Measurements from ENCODE around the gene SPIRE2.

SPIRE2 gene

DNA sequence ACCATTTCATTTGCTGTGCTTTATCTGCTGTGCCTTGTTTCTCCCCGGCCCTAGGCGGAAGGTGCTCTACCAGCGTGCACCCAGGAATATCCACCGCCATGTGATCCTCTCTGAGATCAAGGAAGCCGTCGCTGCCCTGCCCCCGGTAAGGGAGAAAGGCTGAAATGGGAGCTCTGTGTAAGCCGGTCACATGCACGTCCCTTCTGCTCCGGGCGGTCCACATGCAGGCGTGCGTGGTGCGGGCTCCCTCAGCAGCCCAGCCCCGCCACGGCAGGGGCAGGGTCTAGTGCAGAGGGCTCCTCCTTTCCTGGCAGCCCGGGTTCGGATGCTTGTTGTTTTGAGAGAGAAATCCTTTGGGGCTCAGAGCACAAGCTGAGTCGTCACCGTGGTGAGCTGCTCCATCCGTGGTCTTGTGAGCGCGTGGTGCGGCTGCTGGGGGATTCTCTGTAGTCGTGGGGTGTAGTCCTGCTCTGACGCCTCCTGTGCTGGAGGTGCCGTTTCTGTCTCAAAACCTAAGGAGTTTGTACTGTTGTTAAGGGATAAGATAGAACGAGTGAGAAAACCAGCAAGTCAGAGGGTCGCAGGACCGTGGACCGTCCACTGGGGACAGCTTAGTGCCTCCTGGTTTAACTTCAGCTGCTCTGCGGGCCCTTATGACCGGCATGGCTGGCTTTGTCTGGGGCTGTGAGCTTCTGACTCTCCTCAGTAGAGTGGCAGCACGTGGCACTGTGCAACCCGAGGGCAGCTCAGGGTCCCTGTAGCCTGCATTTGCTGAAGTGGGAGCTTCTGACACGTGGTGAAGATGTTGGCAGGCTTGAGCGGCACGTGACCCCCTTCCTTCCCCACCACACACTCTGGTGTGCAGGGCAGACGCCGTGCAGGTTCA lies 78.1 kb downstream of the SPIRE2 start:
- Histone ChIP-seq H3K4me2 (ENCODE audit: low read length, poor library complexity, severe bottlenecking) (no peak overlapping the region), H3K79me1 (replicated peaks; ENCODE audit: low read length, poor library complexity, severe bottlenecking) (peaks cover 22% of the 10 kb centered on the region), H3K18ac (ENCODE audit: low read depth in 1 of 2, low read length in 2 of 2) (no peak overlapping the region), H3K9ac (ENCODE audit: low read length) (no peak overlapping the region), H2AK5ac (ENCODE audit: low read length, severe bottlenecking) (no peak overlapping the region), H3K14ac (ENCODE audit: low read length in 2 of 2) (no peak overlapping the region), H4K8ac (ENCODE audit: low read length) (no peak overlapping the region), H3K36me3 (ENCODE audit: control insufficient read depth in 1 of 2, insufficient read depth in 2 of 2, low read depth in 1 of 2, low read length in 2 of 2) (peaks cover 72 to 88% of the 10 kb centered on the region in 2 experiments), H3K9me3 (ENCODE audit: control insufficient read depth, low read length) (no peaks in the 10 kb centered on the region), H3K4ac (ENCODE audit: low read depth in 1 of 2, low read length in 2 of 2) (no peak overlapping the region), H2AFZ (ENCODE audit: low read depth, low read length) (no peak overlapping the region), H2BK120ac (ENCODE audit: low read depth, low read length) (no peak overlapping the region), H3K23ac (ENCODE audit: low read length in 2 of 2) (no peak overlapping the region), H3K27me3 (ENCODE audit: control insufficient read depth in 1 of 2, insufficient read depth in 1 of 2, low read length in 2 of 2) (no peaks in the 10 kb centered on the region), H2BK5ac (ENCODE audit: low read depth, low read length, poor library complexity, severe bottlenecking) (no peak overlapping the region), H2BK12ac (ENCODE audit: low read length in 2 of 2) (no peak overlapping the region), H4K91ac (ENCODE audit: low read length) (no peak overlapping the region), H3K27ac (ENCODE audit: low read length, poor library complexity, severe bottlenecking) (no peak overlapping the region), H2BK15ac (ENCODE audit: low read depth, poor library complexity, severe bottlenecking) (no peak overlapping the region), H3K4me3 (ENCODE audit: insufficient read depth in 1 of 2, low read depth in 1 of 2, low read length in 2 of 2) (no peak overlapping the region), H3K4me1 (ENCODE audit: control insufficient read depth, insufficient read depth, low read depth, low read length) (peaks cover 3% of the 10 kb centered on the region)
- WGBS: 97% methylated on average over 40 of the region's 40 CpGs
- no peak for DNase-seq

DNA sequence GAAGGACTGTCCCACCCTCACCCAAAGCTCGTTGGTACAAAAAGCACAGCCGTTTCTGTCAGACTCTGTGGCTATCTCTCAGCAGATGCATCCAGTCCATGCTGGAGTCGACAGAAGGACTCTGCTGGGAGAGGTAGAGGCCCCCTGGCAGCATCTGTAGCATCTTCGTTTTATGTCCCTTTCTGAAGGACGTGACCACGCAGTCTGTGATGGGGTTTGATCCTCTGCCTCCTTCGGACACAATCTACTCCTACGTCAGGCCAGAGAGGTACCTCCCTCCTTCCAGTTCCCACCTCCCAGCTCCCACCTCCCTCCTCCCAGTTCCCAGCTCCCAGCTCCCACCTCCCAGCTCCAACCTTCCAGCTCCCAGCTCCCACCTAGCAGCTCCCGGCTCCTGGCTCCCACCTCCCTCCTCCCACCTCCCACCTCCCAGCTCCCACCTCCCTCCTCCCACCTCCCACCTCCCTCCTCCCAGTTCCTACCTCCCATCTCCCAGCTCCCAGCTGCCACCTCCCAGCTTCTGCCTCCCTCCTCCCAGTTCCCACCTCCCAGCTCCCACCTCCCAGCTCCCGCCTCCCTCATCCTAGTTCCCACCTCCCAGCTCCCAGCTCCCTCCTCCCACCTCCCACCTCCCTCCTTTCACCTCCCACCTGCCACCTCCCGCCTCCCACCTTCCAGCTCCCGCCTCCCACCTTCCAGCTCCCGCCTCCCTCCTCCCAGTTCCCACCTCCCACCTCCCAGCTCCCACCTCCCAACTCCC lies 79.0 kb downstream of the SPIRE2 start:
- DNase-seq: no peak

DNA sequence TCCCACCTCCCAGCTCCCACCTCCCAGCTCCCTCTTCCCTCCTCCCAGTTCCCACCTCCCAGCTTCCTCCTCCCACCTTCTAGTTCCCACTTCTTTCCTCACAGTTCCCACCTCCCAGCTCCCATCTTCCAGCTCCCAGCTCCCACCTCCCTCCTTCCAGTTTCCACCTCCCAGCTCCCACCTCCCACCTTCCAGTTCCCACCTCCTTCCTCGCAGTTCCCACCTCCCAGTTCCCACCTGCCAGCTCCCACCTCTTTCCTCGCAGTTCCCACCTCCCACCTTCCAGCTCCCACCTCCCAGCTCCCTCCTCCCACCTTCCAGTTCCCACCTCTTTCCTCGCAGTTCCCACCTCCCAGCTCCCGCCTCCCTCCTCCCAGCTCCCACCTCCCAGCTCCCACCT lies 80.0 kb downstream of the SPIRE2 start:
- no peak overlapping the region for H4K91ac ChIP-seq (ENCODE audit: low read length)
- H3K4me2 ChIP-seq (ENCODE audit: low read length, poor library complexity, severe bottlenecking): no peak overlapping the region
- H3K9ac ChIP-seq (ENCODE audit: low read length): no peak overlapping the region
- no peak overlapping the region for H3K4me3 ChIP-seq (ENCODE audit: insufficient read depth in 1 of 2, low read depth in 1 of 2, low read length in 2 of 2)
- H3K4ac ChIP-seq (ENCODE audit: low read depth in 1 of 2, low read length in 2 of 2): no peak overlapping the region
- H2AK5ac ChIP-seq (ENCODE audit: low read length, severe bottlenecking): no peak overlapping the region
- H3K27ac ChIP-seq (ENCODE audit: low read length, poor library complexity, severe bottlenecking): no peak overlapping the region
- H2BK12ac ChIP-seq (ENCODE audit: low read length in 2 of 2): no peak overlapping the region
- no peaks in the 10 kb centered on the region for H3K9me3 ChIP-seq (ENCODE audit: control insufficient read depth, low read length)
- DNase-seq: no peak
- 82% methylated on average over 4 of the region's 4 CpGs for WGBS
- H2BK5ac ChIP-seq (ENCODE audit: low read depth, low read length, poor library complexity, severe bottlenecking): no peak overlapping the region
- no peak overlapping the region for H2AFZ ChIP-seq (ENCODE audit: low read depth, low read length)
- peaks cover 16% of the 10 kb centered on the region for H3K79me1 ChIP-seq (replicated peaks; ENCODE audit: low read length, poor library complexity, severe bottlenecking)
- H4K8ac ChIP-seq (ENCODE audit: low read length): no peak overlapping the region
- peaks cover 5% of the 10 kb centered on the region for H3K4me1 ChIP-seq (ENCODE audit: control insufficient read depth, insufficient read depth, low read depth, low read length)
- no peak overlapping the region for H3K14ac ChIP-seq (ENCODE audit: low read length in 2 of 2)
- no peak overlapping the region for H3K18ac ChIP-seq (ENCODE audit: low read depth in 1 of 2, low read length in 2 of 2)
- no peak overlapping the region for H2BK120ac ChIP-seq (ENCODE audit: low read depth, low read length)
- H3K27me3 ChIP-seq (ENCODE audit: control insufficient read depth in 1 of 2, insufficient read depth in 1 of 2, low read length in 2 of 2): no peaks in the 10 kb centered on the region
- H3K23ac ChIP-seq (ENCODE audit: low read length in 2 of 2): no peak overlapping the region
- H3K36me3 ChIP-seq (ENCODE audit: control insufficient read depth in 1 of 2, insufficient read depth in 2 of 2, low read depth in 1 of 2, low read length in 2 of 2): peaks cover 81 to 96% of the 10 kb centered on the region in 2 experiments
- no peak overlapping the region for H2BK15ac ChIP-seq (ENCODE audit: low read depth, poor library complexity, severe bottlenecking)

More for the DNA sequence above, 79.0 kb downstream of the SPIRE2 start:
- Histone ChIP-seq H3K9ac (ENCODE audit: low read length) (no peak overlapping the region), H3K27ac (ENCODE audit: low read length, poor library complexity, severe bottlenecking) (no peak overlapping the region), H3K9me3 (ENCODE audit: control insufficient read depth, low read length) (no peaks in the 10 kb centered on the region), H4K8ac (ENCODE audit: low read length) (no peak overlapping the region), H2BK5ac (ENCODE audit: low read depth, low read length, poor library complexity, severe bottlenecking) (no peak overlapping the region), H2BK15ac (ENCODE audit: low read depth, poor library complexity, severe bottlenecking) (no peak overlapping the region), H2AK5ac (ENCODE audit: low read length, severe bottlenecking) (no peak overlapping the region), H3K14ac (ENCODE audit: low read length in 2 of 2) (no peak overlapping the region), H3K18ac (ENCODE audit: low read depth in 1 of 2, low read length in 2 of 2) (no peak overlapping the region), H3K4ac (ENCODE audit: low read depth in 1 of 2, low read length in 2 of 2) (no peak overlapping the region), H3K4me1 (ENCODE audit: control insufficient read depth, insufficient read depth, low read depth, low read length) (peaks cover 3% of the 10 kb centered on the region), H3K36me3 (ENCODE audit: control insufficient read depth in 1 of 2, insufficient read depth in 2 of 2, low read depth in 1 of 2, low read length in 2 of 2) (peaks cover 77 to 94% of the 10 kb centered on the region in 2 experiments), H2BK12ac (ENCODE audit: low read length in 2 of 2) (no peak overlapping the region), H3K79me1 (replicated peaks; ENCODE audit: low read length, poor library complexity, severe bottlenecking) (peaks cover 22% of the 10 kb centered on the region), H2BK120ac (ENCODE audit: low read depth, low read length) (no peak overlapping the region), H3K23ac (ENCODE audit: low read length in 2 of 2) (no peak overlapping the region), H3K27me3 (ENCODE audit: control insufficient read depth in 1 of 2, insufficient read depth in 1 of 2, low read length in 2 of 2) (no peaks in the 10 kb centered on the region), H3K4me2 (ENCODE audit: low read length, poor library complexity, severe bottlenecking) (no peak overlapping the region), H2AFZ (ENCODE audit: low read depth, low read length) (no peak overlapping the region), H3K4me3 (ENCODE audit: insufficient read depth in 1 of 2, low read depth in 1 of 2, low read length in 2 of 2) (no peak overlapping the region), H4K91ac (ENCODE audit: low read length) (no peak overlapping the region)
- WGBS: 94% methylated on average over 6 of the region's 13 CpGs
